ENCODE results near the gene PTPRK. TPM values are rescaled to one million over a fixed set of nuclear protein-coding genes. Genes with fewer than 3 reads are reported as not detected.

PTPRK gene
- total and polyA plus RNA-seq, 10 of the 15 experiments (the other 5 are each of a cell fraction or from before 2014, with no cell fraction given), result 0.23 to 1.9 (median 0.55) TPM

DNA sequence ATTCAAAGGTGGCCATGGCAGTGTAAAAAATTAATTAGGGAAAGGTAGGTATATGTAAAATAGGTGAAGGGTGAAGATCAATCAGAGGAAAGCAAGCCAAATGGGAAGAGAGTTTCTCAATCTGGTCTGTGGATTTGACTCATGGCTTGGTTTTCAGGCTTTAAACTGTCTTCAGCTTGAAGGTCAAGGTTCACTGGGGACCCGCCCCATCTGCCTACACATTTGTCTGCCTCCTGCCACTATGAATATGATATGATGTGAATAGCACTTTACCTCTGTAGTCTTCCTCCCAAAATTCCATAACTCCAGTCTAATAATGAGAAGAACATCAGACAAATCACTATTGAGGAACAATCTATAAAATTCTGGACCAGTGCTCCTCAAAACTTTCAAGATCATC lies 587.3 kb downstream of the PTPRK start (continued):
- TF ChIP-seq TCF7 (IDR thresholded peaks at IDR 0.05; ENCODE audit: borderline replicate concordance) (no peak), POU2F2 (IDR thresholded peaks at IDR 0.05; ENCODE audit: borderline replicate concordance, low read depth, low read length) (no peak), HDAC2 (IDR thresholded peaks at IDR 0.05) (no peak), SMAD1 (IDR thresholded peaks at IDR 0.05; ENCODE audit: low read depth, partially characterized antibody) (no peak), FOS (IDR thresholded peaks at IDR 0.05; ENCODE audit: borderline replicate concordance, extremely low read depth, insufficient read length) (no peak), PAX8 (IDR thresholded peaks at IDR 0.05) (no peak)
- TF ChIP-seq, protein P1, sequence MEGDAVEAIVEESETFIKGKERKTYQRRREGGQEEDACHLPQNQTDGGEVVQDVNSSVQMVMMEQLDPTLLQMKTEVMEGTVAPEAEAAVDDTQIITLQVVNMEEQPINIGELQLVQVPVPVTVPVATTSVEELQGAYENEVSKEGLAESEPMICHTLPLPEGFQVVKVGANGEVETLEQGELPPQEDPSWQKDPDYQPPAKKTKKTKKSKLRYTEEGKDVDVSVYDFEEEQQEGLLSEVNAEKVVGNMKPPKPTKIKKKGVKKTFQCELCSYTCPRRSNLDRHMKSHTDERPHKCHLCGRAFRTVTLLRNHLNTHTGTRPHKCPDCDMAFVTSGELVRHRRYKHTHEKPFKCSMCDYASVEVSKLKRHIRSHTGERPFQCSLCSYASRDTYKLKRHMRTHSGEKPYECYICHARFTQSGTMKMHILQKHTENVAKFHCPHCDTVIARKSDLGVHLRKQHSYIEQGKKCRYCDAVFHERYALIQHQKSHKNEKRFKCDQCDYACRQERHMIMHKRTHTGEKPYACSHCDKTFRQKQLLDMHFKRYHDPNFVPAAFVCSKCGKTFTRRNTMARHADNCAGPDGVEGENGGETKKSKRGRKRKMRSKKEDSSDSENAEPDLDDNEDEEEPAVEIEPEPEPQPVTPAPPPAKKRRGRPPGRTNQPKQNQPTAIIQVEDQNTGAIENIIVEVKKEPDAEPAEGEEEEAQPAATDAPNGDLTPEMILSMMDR (IDR thresholded peaks at IDR 0.05 in 2 of 3, conservative IDR thresholded peaks at IDR 0.05 in 1 of 3; ENCODE audit: control insufficient read depth in 2 of 3, extremely low read depth in 1 of 3, insufficient read depth in 1 of 3, low read depth in 3 of 3, low read length in 3 of 3), result no peak

DNA sequence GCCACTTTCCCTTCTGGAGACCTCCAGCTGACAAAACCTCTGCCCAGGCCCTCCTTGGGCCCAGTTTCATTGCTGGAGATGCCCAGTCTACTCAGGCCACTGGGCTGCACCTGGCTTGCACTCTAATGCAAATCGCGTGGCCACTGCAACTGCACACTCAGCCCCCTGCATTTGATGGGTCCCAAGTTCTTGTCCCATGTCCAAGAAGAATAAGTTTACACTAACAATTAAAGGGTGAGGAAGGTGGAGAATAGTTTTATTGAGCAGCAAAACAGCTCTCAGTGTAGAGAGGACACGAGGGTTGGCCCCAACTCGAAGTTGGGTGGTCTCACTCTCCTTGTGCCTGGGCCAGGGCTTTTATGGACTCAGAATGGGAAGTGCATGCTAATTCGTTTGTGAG lies 587.7 kb downstream of the PTPRK start:
- Histone ChIP-seq H3K79me2 (ENCODE audit: control insufficient read depth, insufficient read depth, low read length) (no peaks in the 10 kb centered on the region), H3K36me3 (ENCODE audit: control insufficient read depth in 2 of 2, insufficient read depth in 2 of 2, low read length in 1 of 2) (no peaks in the 10 kb centered on the region), H3K4me1 (ENCODE audit: control insufficient read depth, insufficient read depth, low read length) (no peaks in the 10 kb centered on the region), H3K9ac (ENCODE audit: control insufficient read depth, insufficient read depth, low read length) (no peak overlapping the region), H4K20me1 (ENCODE audit: control insufficient read depth, insufficient read depth) (no peaks in the 10 kb centered on the region), H3K4me3 (no peak overlapping the region), H3K4me2 (ENCODE audit: control insufficient read depth, insufficient read depth) (no peak overlapping the region), H2AFZ (ENCODE audit: control insufficient read depth, low read depth, low read length) (no peak overlapping the region), H3K9me3 (replicated peaks; ENCODE audit: control insufficient read depth, insufficient read depth, low read length) (no peaks in the 10 kb centered on the region; the same call in 2 of the 3 replicates), H3K27ac (ENCODE audit: control insufficient read depth, insufficient read depth) (no peak overlapping the region), H3K27me3 (replicated peaks in 1 of 2; ENCODE audit: control insufficient read depth in 2 of 2, insufficient read depth in 2 of 2, low read length in 1 of 2) (no peaks in the 10 kb centered on the region)
- ChIA-PET RAD21 (ENCODE audit: unreplicated experiment) (no interaction called here), POLR2A (no interaction called here), SMC1A (ENCODE audit: uncharacterized antibody, unreplicated experiment) (no interaction called here), CTCF (no interaction called here)
- intact Hi-C loops (cut with micrococcal nuclease; ENCODE audit: unreplicated experiment), result no loop called here
- BruUV-seq (replicated peaks), result no TSS peak
- no peak for ATAC-seq
- in situ Hi-C loops (cut with MboI), result no loop called here
- no peak for DNase-seq (ENCODE audit: low read depth, low spot score)
- FAIRE-seq, result no peak
- WGBS (ENCODE audit: insufficient coverage, insufficient replicate concordance, low lambda C conversion rate, missing lambda C conversion rate), result 36% methylated on average over 5 of the region's 5 CpGs
- no peak for TF ChIP-seq IKZF2 (IDR thresholded peaks at IDR 0.05)
- TF ChIP-seq CBFB (IDR thresholded peaks at IDR 0.05; ENCODE audit: low read depth), result no peak
- no peak for TF ChIP-seq POLR2AphosphoS5 (IDR thresholded peaks at IDR 0.05; ENCODE audit: low read length)
- TF ChIP-seq RELA (IDR thresholded peaks at IDR 0.05; ENCODE audit: borderline replicate concordance, partially characterized antibody), result no peak
- TF ChIP-seq, protein P2, sequence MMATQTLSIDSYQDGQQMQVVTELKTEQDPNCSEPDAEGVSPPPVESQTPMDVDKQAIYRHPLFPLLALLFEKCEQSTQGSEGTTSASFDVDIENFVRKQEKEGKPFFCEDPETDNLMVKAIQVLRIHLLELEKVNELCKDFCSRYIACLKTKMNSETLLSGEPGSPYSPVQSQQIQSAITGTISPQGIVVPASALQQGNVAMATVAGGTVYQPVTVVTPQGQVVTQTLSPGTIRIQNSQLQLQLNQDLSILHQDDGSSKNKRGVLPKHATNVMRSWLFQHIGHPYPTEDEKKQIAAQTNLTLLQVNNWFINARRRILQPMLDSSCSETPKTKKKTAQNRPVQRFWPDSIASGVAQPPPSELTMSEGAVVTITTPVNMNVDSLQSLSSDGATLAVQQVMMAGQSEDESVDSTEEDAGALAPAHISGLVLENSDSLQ (IDR thresholded peaks at IDR 0.05), result no peak
- TF ChIP-seq, protein P3, sequence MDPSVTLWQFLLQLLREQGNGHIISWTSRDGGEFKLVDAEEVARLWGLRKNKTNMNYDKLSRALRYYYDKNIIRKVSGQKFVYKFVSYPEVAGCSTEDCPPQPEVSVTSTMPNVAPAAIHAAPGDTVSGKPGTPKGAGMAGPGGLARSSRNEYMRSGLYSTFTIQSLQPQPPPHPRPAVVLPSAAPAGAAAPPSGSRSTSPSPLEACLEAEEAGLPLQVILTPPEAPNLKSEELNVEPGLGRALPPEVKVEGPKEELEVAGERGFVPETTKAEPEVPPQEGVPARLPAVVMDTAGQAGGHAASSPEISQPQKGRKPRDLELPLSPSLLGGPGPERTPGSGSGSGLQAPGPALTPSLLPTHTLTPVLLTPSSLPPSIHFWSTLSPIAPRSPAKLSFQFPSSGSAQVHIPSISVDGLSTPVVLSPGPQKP (IDR thresholded peaks at IDR 0.05; ENCODE audit: low read depth, low read length), result no peak
- no peak for TF ChIP-seq FOS (IDR thresholded peaks at IDR 0.05; ENCODE audit: borderline replicate concordance, extremely low read depth, insufficient read length)
- no peak for TF ChIP-seq NFXL1 (IDR thresholded peaks at IDR 0.05; ENCODE audit: borderline replicate concordance)
- TF ChIP-seq, protein P4, sequence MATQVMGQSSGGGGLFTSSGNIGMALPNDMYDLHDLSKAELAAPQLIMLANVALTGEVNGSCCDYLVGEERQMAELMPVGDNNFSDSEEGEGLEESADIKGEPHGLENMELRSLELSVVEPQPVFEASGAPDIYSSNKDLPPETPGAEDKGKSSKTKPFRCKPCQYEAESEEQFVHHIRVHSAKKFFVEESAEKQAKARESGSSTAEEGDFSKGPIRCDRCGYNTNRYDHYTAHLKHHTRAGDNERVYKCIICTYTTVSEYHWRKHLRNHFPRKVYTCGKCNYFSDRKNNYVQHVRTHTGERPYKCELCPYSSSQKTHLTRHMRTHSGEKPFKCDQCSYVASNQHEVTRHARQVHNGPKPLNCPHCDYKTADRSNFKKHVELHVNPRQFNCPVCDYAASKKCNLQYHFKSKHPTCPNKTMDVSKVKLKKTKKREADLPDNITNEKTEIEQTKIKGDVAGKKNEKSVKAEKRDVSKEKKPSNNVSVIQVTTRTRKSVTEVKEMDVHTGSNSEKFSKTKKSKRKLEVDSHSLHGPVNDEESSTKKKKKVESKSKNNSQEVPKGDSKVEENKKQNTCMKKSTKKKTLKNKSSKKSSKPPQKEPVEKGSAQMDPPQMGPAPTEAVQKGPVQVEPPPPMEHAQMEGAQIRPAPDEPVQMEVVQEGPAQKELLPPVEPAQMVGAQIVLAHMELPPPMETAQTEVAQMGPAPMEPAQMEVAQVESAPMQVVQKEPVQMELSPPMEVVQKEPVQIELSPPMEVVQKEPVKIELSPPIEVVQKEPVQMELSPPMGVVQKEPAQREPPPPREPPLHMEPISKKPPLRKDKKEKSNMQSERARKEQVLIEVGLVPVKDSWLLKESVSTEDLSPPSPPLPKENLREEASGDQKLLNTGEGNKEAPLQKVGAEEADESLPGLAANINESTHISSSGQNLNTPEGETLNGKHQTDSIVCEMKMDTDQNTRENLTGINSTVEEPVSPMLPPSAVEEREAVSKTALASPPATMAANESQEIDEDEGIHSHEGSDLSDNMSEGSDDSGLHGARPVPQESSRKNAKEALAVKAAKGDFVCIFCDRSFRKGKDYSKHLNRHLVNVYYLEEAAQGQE (IDR thresholded peaks at IDR 0.05; ENCODE audit: low read depth, low read length), result no peak
- no peak for TF ChIP-seq IKZF1 (conservative IDR thresholded peaks at IDR 0.05)
- TF ChIP-seq GATAD2B (conservative IDR thresholded peaks at IDR 0.05; ENCODE audit: low read depth), result no peak
- no peak for TF ChIP-seq CBX5 (IDR thresholded peaks at IDR 0.05; ENCODE audit: low read depth)

Measured in GM12878 (cell line).